Thyroid gland (tissue), 4 donors: ENCODE results near the gene MDGA2.

ENCODE experiments used
- POLR2A ChIP-seq, 2 donors: fragments of 450-650 bp; IDR thresholded peaks; one replicate each; pipeline ENCODE4 v1.6.1; 2017; ENCODE audit warnings: antibody characterized with exemption in 2 of 2, mild to moderate bottlenecking in 2 of 2, moderate library complexity in 1 of 2
- TF ChIP-seq, protein P1 (sequence below), 6 experiments: fragments of 200-600 bp in 3 of 6; fragments of 450-650 bp in 3 of 6; sonication (generic) in 3 of 6; IDR thresholded peaks; one replicate each; pipeline ENCODE4 v1.5.1; 2016 to 2019; ENCODE audit warnings: antibody characterized with exemption in 6 of 6, mild to moderate bottlenecking in 2 of 6, inconsistent platforms in 1 of 6, moderate library complexity in 1 of 6

DNA sequence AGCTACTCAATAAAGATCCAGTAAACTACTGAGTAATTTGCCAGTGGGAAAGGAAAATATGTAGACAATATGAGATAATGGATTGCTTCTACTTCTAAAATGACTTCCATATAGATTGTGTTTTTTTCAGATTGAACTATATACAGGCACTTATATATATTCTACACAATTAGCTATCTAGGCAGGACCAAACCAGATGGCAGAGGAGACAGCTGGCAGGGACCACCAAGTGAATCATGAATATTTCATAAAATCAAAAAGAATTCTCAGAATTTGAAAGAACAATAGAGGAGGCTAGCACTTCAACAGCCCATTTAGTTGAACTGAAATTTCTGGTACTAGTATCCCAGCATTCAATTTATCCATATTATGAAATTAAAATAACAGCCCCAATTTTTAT lies 685.8 kb downstream of the MDGA2 start:
- TF ChIP-seq, protein P1, sequence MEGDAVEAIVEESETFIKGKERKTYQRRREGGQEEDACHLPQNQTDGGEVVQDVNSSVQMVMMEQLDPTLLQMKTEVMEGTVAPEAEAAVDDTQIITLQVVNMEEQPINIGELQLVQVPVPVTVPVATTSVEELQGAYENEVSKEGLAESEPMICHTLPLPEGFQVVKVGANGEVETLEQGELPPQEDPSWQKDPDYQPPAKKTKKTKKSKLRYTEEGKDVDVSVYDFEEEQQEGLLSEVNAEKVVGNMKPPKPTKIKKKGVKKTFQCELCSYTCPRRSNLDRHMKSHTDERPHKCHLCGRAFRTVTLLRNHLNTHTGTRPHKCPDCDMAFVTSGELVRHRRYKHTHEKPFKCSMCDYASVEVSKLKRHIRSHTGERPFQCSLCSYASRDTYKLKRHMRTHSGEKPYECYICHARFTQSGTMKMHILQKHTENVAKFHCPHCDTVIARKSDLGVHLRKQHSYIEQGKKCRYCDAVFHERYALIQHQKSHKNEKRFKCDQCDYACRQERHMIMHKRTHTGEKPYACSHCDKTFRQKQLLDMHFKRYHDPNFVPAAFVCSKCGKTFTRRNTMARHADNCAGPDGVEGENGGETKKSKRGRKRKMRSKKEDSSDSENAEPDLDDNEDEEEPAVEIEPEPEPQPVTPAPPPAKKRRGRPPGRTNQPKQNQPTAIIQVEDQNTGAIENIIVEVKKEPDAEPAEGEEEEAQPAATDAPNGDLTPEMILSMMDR (IDR thresholded peaks at IDR 0.05), result no peak
- no peak for TF ChIP-seq POLR2A (IDR thresholded peaks at IDR 0.05)
